HG03159 (cell line): ENCODE measurements around the gene CHCHD6.

Source experiments
- ATAC-seq: cut with Tn5 transposase; IDR thresholded peaks from one replicate; pipeline ENCODE4 v1.9.1; 2021; ENCODE audit warnings: mild to moderate bottlenecking, moderate library complexity; ENCODE audit not compliant: unreplicated experiment

The CHCHD6 gene

GRCh38 chr3:126699011-126699410, 5.0 kb upstream of the CHCHD6 start:
- no peak for ATAC-seq

- ATAC-seq = peak; percentile 10
These were observed 614 bp downstream of the CHCHD6 start for GRCh38 chr3:126704494-126705214.

GRCh38 chr3:126706631-126707030, 2.6 kb downstream of the CHCHD6 start:
- ATAC-seq = no peak

GRCh38 chr3:126711121-126711760, 7.2 kb downstream of the CHCHD6 start:
- ATAC-seq = no peak

- ATAC-seq = no peak
These were observed 9.2 kb downstream of the CHCHD6 start for GRCh38 chr3:126713199-126713598.

GRCh38 chr3:126714276-126714900, 10.3 kb downstream of the CHCHD6 start:
- no peak for ATAC-seq

- ATAC-seq = no peak
These were observed 10.9 kb downstream of the CHCHD6 start for GRCh38 chr3:126714921-126715320.

- ATAC-seq = no peak
These were observed 11.4 kb downstream of the CHCHD6 start for GRCh38 chr3:126715432-126715831.

GRCh38 chr3:126716057-126716456, 12.0 kb downstream of the CHCHD6 start:
- no peak for ATAC-seq

GRCh38 chr3:126718561-126719445, 14.8 kb downstream of the CHCHD6 start:
- no peak for ATAC-seq

- ATAC-seq = no peak
These were observed 16.6 kb downstream of the CHCHD6 start for GRCh38 chr3:126720596-126720995.

- ATAC-seq = no peak
These were observed 17.2 kb downstream of the CHCHD6 start for GRCh38 chr3:126721246-126721645.

- no peak for ATAC-seq
These were observed 19.2 kb downstream of the CHCHD6 start for GRCh38 chr3:126723237-126723636.

GRCh38 chr3:126723801-126724200, 19.8 kb downstream of the CHCHD6 start:
- ATAC-seq = no peak

- no peak for ATAC-seq
These were observed 24.6 kb downstream of the CHCHD6 start for GRCh38 chr3:126728680-126729079.

- no peak for ATAC-seq
These were observed 26.3 kb downstream of the CHCHD6 start for GRCh38 chr3:126730376-126730775.

GRCh38 chr3:126731044-126731443, 27.0 kb downstream of the CHCHD6 start:
- no peak for ATAC-seq

GRCh38 chr3:126732281-126733060, 28.4 kb downstream of the CHCHD6 start:
- ATAC-seq = no peak

GRCh38 chr3:126733061-126733430, 29.0 kb downstream of the CHCHD6 start:
- no peak for ATAC-seq

- ATAC-seq = no peak
These were observed 30.2 kb downstream of the CHCHD6 start for GRCh38 chr3:126734106-126734723.
